Natural killer cell (primary cell): Measurements from ENCODE around the gene RNPEP. TPM values are rescaled to one million over a fixed set of nuclear protein-coding genes. Genes with fewer than 3 reads are reported as not detected.

ENCODE experiments used
- ATAC-seq, 3 donors: fragments of 150-1000 bp in 2 of 3; fragments of 200-7000 bp in 1 of 3; cut with Tn5 transposase; 1 replicate in 1 of 3; 2 replicates in 2 of 3; pipeline ENCODE4 v1.10.0; 2021; ENCODE audit warnings: mild to moderate bottlenecking in 2 of 3, moderate library complexity in 2 of 3
- DNase-seq, 2 donors: peaks; one replicate each; pipeline versions ENCODE4 v3.0.0 to v3.0.0-alpha.2; 2013 to 2021; ENCODE audit warnings: mixed read lengths in 1 of 2
- H3K27ac ChIP-seq: one replicate; pipeline ENCODE4 v1.5.1; 2013; ENCODE audit warnings: mild to moderate bottlenecking, low read length
- H3K27me3 ChIP-seq: one replicate; pipeline ENCODE4 v1.6.1; 2013; ENCODE audit warnings: low read length; ENCODE audit not compliant: control insufficient read depth, insufficient read depth
- H3K36me3 ChIP-seq: one replicate; pipeline ENCODE4 v1.6.1; 2013; ENCODE audit warnings: low read length; ENCODE audit not compliant: control insufficient read depth, insufficient read depth
- H3K4me1 ChIP-seq: one replicate; pipeline ENCODE4 v1.6.1; 2013; ENCODE audit warnings: low read length; ENCODE audit not compliant: control insufficient read depth, insufficient read depth
- H3K4me3 ChIP-seq: one replicate; pipeline ENCODE4 v1.5.1; 2013; ENCODE audit warnings: low read length
- H3K9me3 ChIP-seq: one replicate; pipeline ENCODE4 v1.6.1; 2013; ENCODE audit warnings: low read length; ENCODE audit not compliant: control insufficient read depth, insufficient read depth
- H3K27ac Mint-ChIP-seq, 2 donors: one replicate each; pipeline ENCODE4 v1.8.0; 2022; ENCODE audit warnings: mild to moderate bottlenecking in 2 of 2, mixed read lengths in 2 of 2, moderate library complexity in 1 of 2
- H3K27me3 Mint-ChIP-seq, 2 donors: one replicate each; pipeline ENCODE4 v1.8.0; 2022; ENCODE audit warnings: low read depth in 2 of 2, mixed read lengths in 2 of 2
- H3K36me3 Mint-ChIP-seq: one replicate; pipeline ENCODE4 v1.8.0; 2022; ENCODE audit warnings: mixed read lengths
- H3K4me1 Mint-ChIP-seq, 2 donors: one replicate each; pipeline ENCODE4 v1.8.0; 2022; ENCODE audit warnings: mixed read lengths in 2 of 2
- H3K4me3 Mint-ChIP-seq: one replicate; pipeline ENCODE4 v1.8.0; 2022; ENCODE audit warnings: mild to moderate bottlenecking, moderate library complexity, mixed read lengths
- H3K9me3 Mint-ChIP-seq, 2 donors: one replicate each; pipeline ENCODE4 v1.8.0; 2022; ENCODE audit warnings: mixed read lengths in 2 of 2
- CTCF ChIP-seq: fragments of 200-600 bp; IDR thresholded peaks from one replicate; pipeline ENCODE4 v1.8.0; 2022; ENCODE audit warnings: antibody characterized with exemption
- WGBS: methylation state at CpG from one replicate; pipeline ENCODE4 v1.1.7; 2013; ENCODE audit warnings: missing lambda C conversion rate; ENCODE audit not compliant: insufficient coverage; 5-methylcytosine and 5-hydroxymethylcytosine counted together
- intact Hi-C: fragments of 100-400 bp; cut with micrococcal nuclease; formaldehyde crosslinking; loops from one replicate; pipeline ENCODE4 v1.14.2; 2022
- total RNA-seq, 4 donors: library from RNA; stranded (reverse); fragments of 120-200 nt in 1 of 4; gene quantifications; one replicate each; pipeline versions ENCODE4 v1.2.3 to v1.2.4, GENCODE V29; 2013 to 2022

Gene RNPEP
- total RNA-seq, 3 donors from 2014 or later (not counting 1 experiment from before 2014, with no cell fraction given), result 46.1 to 50.2 (median 47.9) TPM

GRCh38 chr1:202034683-202035462 lies 52.4 kb downstream of the RNPEP start:
- peaks cover 0 to 5% of the 10 kb centered on the region in 2 donors for H3K27me3 Mint-ChIP-seq
- intact Hi-C loops, result no loop called here

GRCh38 chr1:202036595-202037387 lies 54.3 kb downstream of the RNPEP start:
- no peak overlapping the region for H3K4me3 Mint-ChIP-seq
- H3K27me3 ChIP-seq, result no peaks in the 10 kb centered on the region
- ATAC-seq (no peak), DNase-seq (no peak)
- H3K27ac Mint-ChIP-seq, result no peak overlapping the region
- intact Hi-C loops, result no loop called here
- H3K4me1 ChIP-seq, result no peaks in the 10 kb centered on the region
- no peaks in the 10 kb centered on the region for H3K9me3 ChIP-seq
- 93% methylated on average over 7 of the region's 9 CpGs for WGBS
- H3K36me3 Mint-ChIP-seq, result no peaks in the 10 kb centered on the region
- H3K27ac ChIP-seq, result no peak overlapping the region
- no peaks in the 10 kb centered on the region for H3K9me3 Mint-ChIP-seq
- no peak for TF ChIP-seq CTCF
- no peaks in the 10 kb centered on the region for H3K4me1 Mint-ChIP-seq
- peaks cover 0 to 5% of the 10 kb centered on the region in 2 donors for H3K27me3 Mint-ChIP-seq
- no peak overlapping the region for H3K4me3 ChIP-seq
- H3K36me3 ChIP-seq, result no peaks in the 10 kb centered on the region

More at GRCh38 chr1:202034683-202035462, 52.4 kb downstream of the RNPEP start:
- WGBS, result 87% methylated on average over 20 of the region's 20 CpGs
- H3K4me3 ChIP-seq, result no peak overlapping the region
- no peaks in the 10 kb centered on the region for H3K4me1 Mint-ChIP-seq
- H3K36me3 ChIP-seq, result no peaks in the 10 kb centered on the region
- no peak overlapping the region for H3K27ac ChIP-seq
- no peaks in the 10 kb centered on the region for H3K9me3 Mint-ChIP-seq
- no peak overlapping the region for H3K27ac Mint-ChIP-seq
- H3K4me1 ChIP-seq, result no peaks in the 10 kb centered on the region
- H3K27me3 ChIP-seq, result no peaks in the 10 kb centered on the region
- H3K36me3 Mint-ChIP-seq, result no peaks in the 10 kb centered on the region
- H3K9me3 ChIP-seq, result no peaks in the 10 kb centered on the region
- DNase-seq (no peak), ATAC-seq (no peak)
- H3K4me3 Mint-ChIP-seq, result no peak overlapping the region
- no peak for TF ChIP-seq CTCF

- 91% methylated on average over 4 of the region's 4 CpGs for WGBS
- no peak for DNase-seq
Observed at GRCh38 chr1:202037706-202038296, 55.4 kb downstream of the RNPEP start.

More at GRCh38 chr1:202037706-202038296, 55.4 kb downstream of the RNPEP start:
- no peaks in the 10 kb centered on the region for H3K9me3 ChIP-seq
- intact Hi-C loops, result no loop called here
- H3K27me3 ChIP-seq, result no peaks in the 10 kb centered on the region
- H3K9me3 Mint-ChIP-seq, result no peaks in the 10 kb centered on the region
- no peak for TF ChIP-seq CTCF
- no peaks in the 10 kb centered on the region for H3K36me3 Mint-ChIP-seq
- no peak for ATAC-seq
- H3K4me3 Mint-ChIP-seq, result no peak overlapping the region
- H3K27me3 Mint-ChIP-seq, result peaks cover 0 to 5% of the 10 kb centered on the region in 2 donors
- H3K4me1 ChIP-seq, result no peaks in the 10 kb centered on the region
- no peak overlapping the region for H3K4me3 ChIP-seq
- H3K4me1 Mint-ChIP-seq, result no peaks in the 10 kb centered on the region
- H3K27ac ChIP-seq, result no peak overlapping the region
- no peak overlapping the region for H3K27ac Mint-ChIP-seq
- H3K36me3 ChIP-seq, result no peaks in the 10 kb centered on the region
